NCI-H446 (cell line): ENCODE data around the gene EDN2.

Experiments
- DNase-seq, 2 experiments: peaks; one replicate each; lab custom pipeline; 2025; lab: John Stamatoyannopoulos, UW

The EDN2 gene

DNA sequence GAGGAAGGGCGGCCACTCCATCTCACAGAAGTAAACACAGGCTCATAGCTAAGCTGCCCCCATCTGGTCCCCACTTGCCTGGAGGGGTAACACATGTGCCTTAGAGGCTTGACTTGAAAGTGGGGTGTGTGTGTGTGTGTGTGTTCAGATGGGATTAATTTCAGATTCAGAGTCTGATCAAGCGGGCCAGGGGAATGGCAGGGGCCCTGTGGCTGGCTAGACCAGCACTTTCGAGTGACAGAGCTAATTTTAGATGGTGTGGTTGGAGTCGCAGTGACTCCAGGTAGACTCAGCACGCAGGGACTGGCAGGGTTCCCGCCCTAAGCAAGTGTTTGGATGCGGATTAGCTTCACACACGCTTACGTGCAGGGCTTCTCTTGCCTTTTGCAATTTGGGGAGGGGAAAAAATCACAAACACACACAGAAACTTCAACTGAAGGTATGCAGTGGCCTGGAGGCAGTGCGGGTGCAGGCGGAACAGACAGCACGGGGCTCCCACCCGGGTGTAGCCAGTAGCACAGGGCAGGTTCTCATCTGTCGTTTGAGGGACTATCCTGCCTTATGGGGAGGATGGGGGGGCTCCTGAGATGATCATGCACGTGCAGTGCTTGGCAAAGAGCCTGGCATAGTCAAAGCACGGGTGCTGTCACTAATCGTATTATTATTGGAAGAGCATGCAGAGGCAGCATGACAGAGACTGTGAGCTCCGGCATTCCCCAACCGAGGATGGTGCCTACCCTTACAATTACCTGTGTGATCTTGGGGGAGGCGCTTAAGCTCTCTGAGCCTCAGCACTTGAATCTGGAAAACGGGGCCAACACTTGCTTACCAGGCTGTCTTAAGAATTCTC is 1.3 kb downstream of the EDN2 start:
- DNase-seq, result peak in 1 of 2 experiments; percentile 63

- DNase-seq, result peak; percentile 94 to 99
Measured at GRCh38 chr1:41482001-41482765, 2.3 kb downstream of the EDN2 start.

- no peak for DNase-seq
Measured at GRCh38 chr1:41481109-41481775, 3.2 kb downstream of the EDN2 start.

GRCh38 chr1:41480204-41481108 is 4.0 kb downstream of the EDN2 start:
- no peak for DNase-seq

DNA sequence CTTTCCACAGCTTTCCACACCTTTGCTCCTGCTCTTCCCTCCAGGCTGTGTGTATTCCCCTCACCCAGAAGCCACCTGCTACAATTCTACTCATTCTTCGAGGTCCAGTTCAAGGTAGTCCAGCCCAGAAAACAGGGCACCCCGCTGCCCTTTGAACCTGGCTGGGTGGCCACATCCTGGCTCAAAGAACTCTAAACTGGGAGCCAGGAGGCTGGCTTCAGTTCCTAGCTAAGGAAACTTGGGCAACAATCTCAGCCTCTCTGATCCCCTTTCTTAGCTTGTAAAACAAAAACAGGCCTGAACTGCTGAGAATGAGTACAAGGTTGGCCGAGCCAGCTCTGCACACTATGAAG is 4.7 kb downstream of the EDN2 start:
- DNase-seq, result no peak

GRCh38 chr1:41479000-41479807 is 5.3 kb downstream of the EDN2 start:
- DNase-seq, result peak; percentile 70 to 94

GRCh38 chr1:41478118-41478748 is 6.2 kb downstream of the EDN2 start:
- DNase-seq, result no peak

DNA sequence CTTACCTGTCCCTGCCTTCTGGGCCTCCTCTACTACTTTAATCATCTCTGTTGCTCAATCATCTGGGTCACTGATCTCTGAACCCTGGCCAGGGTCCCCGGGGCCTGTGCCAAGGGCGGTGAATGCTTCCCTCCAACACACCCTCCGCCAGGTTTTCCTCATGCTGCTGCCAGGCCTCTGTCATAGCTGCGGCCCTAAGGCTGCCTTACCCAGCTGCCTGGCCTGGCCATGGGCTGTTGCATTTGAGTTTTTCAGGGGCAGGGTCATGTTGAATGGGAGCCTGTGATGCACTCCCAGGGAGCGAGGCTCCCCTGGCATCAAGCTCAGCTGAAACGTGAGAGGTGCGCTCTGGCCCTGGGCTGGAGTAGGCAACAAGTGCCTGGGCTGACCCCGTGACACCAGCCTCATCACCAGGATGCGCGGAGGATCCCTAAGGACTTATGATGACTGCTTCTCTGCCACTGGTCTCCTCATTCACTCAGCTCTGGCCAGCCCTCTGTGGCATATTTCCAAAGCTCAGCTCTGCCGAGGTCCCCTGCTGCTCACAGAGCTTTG is 7.6 kb downstream of the EDN2 start:
- DNase-seq, result peak in 1 of 2 experiments; percentile 73

GRCh38 chr1:41475859-41476567 is 8.5 kb downstream of the EDN2 start:
- peak in 1 of 2 experiments; percentile 49 for DNase-seq

- DNase-seq, result no peak
Measured at GRCh38 chr1:41475346-41475745, 9.1 kb downstream of the EDN2 start.

- peak; percentile 97 to 100 for DNase-seq
Measured at GRCh38 chr1:41474490-41475271, 9.8 kb downstream of the EDN2 start.

GRCh38 chr1:41473738-41474362 is 10.6 kb downstream of the EDN2 start:
- DNase-seq, result no peak

- DNase-seq, result no peak
Measured at GRCh38 chr1:41471658-41472057, 12.8 kb downstream of the EDN2 start.

DNA sequence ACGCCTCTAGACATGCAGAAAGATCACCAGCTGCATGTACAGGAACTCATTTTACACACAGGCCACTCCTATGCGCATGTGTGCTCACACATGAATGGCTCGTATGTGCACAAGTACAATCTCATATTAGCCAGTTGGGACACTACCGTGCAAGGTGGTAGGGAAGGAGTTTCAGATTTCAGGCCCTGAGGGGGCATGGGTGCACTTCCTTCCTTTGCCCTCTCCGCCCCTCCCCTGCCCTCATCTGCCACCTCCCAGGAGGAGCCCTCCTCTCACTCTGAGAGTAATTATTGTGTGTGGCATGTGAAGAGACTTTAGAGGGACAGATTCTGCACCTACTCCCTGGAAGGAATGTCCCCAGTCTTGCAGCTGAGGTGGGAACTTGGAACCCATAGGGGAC is 14.8 kb downstream of the EDN2 start:
- no peak for DNase-seq

DNA sequence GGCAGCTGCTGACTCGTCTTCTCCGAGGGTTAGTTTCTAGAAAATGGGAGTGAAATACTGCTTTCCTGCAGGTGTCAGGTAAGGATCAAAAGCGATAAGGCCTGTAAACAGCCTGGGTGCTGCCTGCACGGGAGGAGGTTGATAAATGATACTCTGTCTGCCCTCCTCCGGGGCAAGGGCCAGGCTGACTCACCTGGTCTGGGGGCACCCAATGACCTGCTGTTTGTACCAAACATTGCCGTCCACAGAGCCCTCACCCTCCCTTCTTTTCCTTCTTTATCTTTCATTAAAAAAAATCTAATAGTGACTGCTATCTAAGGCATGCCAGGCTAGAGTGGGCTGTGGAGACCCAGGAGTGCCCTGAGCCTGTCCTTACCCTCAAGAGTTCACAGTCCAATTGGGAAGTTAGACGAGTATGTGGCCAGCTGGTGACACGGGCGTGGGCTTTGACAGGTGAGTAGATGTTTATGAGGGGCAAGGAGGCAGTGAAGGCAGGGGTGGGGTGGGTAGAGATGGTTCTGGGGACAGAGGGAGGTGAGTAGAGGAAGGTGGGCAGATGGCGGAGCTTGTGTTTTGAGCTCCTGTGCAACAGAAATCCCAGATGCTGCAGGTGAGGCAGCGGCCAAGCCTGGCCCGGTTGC is 16.2 kb downstream of the EDN2 start:
- DNase-seq, result no peak

- peak in 1 of 2 experiments; percentile 51 for DNase-seq
Measured at GRCh38 chr1:41467673-41468072, 16.8 kb downstream of the EDN2 start.

DNA sequence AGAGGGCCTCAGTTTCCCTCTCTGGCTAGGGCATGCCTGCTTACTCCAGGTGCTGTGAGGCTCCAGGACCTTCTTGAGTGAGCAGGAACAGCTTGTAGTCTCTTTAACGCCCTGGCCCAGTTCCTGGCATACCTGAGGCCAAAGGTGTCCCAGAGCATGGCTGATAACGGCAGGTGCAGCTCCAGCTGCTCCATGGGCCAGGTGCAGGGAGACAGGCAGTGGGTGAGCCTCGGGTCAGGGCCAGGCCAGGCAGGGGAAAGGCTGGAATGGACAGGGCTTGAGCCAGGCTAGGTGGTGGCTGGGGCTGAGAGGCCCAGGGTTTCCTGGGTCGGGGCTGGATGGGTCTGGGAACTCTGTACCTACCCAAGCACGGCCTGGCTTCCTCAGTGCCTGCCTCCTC is 18.3 kb downstream of the EDN2 start:
- DNase-seq, result no peak

- no peak for DNase-seq
Measured at GRCh38 chr1:41465741-41466140, 18.7 kb downstream of the EDN2 start.
